Testis (tissue), 3 donors: ENCODE measurements around the gene CCT3. TPM values are rescaled to one million over a fixed set of nuclear protein-coding genes. Genes with fewer than 3 reads are reported as not detected.

Experiments
- DNase-seq: peaks from one replicate; pipeline ENCODE4 v3.0.0-alpha.2; 2019
- H3K27ac ChIP-seq, 2 donors: fragments of 200-600 bp; sonication (generic); one replicate each; pipeline ENCODE4 v1.5.1; 2019
- H3K27me3 ChIP-seq: fragments of 200-600 bp; sonication (generic); one replicate; pipeline ENCODE4 v1.5.1; 2019
- H3K36me3 ChIP-seq: fragments of 200-600 bp; sonication (generic); one replicate; pipeline ENCODE4 v1.5.1; 2017; ENCODE audit warnings: low read depth; ENCODE audit errors: missing control alignments
- H3K4me1 ChIP-seq: fragments of 200-600 bp; sonication (generic); one replicate; pipeline ENCODE4 v1.5.1; 2019
- H3K4me3 ChIP-seq, 2 donors: fragments of 200-600 bp; sonication (generic); one replicate each; pipeline ENCODE4 v1.5.1; 2017 to 2019
- H3K9me3 ChIP-seq: fragments of 200-600 bp; sonication (generic); one replicate; pipeline ENCODE4 v1.5.1; 2017
- CTCF ChIP-seq, 3 experiments: fragments of 450-650 bp in 2 of 3; fragments of 200-600 bp in 1 of 3; sonication (generic) in 1 of 3; IDR thresholded peaks; one replicate each; pipeline ENCODE4 v1.5.1; 2016 to 2019; ENCODE audit warnings: antibody characterized with exemption in 3 of 3, mild to moderate bottlenecking in 2 of 3, moderate library complexity in 1 of 3
- POLR2A ChIP-seq: fragments of 450-650 bp; IDR thresholded peaks from one replicate; pipeline ENCODE4 v1.6.1; 2017; ENCODE audit warnings: antibody characterized with exemption, mild to moderate bottlenecking, moderate library complexity
- WGBS, 2 donors: methylation state at CpG; one replicate each; pipeline ENCODE4 v1.1.5; 2018; 5-methylcytosine and 5-hydroxymethylcytosine counted together
- intact Hi-C: fragments of 100-400 bp; cut with DNase I; formaldehyde crosslinking; loops from one replicate; pipeline ENCODE4 v1.15.1; 2023; ENCODE audit warnings: low total_unique reads
- polyA plus RNA-seq: library from polyadenylated mRNA; stranded (reverse); fragments of 350-450 nt; fragmentation: Illumina TruSeq; extraction: RNeasy Lipid Tissue Mini Kit (QIAGEN cat#74804); gene quantifications from one replicate; pipeline ENCODE4 v1.2.3, GENCODE V29; 2014; ENCODE audit warnings: low read depth, low replicate concordance; ENCODE audit not compliant: insufficient read depth
- total RNA-seq, 2 donors: library from RNA; depleted of rRNA; stranded (reverse); fragments of >200 nt; gene quantifications; one replicate each; pipeline ENCODE4 v1.2.3, GENCODE V29; 2016

The CCT3 gene
- total and polyA plus RNA-seq, 3 donors from 2014 or later, result 192 to 302 (median 203) TPM

- no peak for TF ChIP-seq POLR2A
- WGBS, 2 donors, result 89 to 93% methylated on average over 7 of the region's 7 CpGs
- Histone ChIP-seq H3K27ac (peak within 1 kb of the TSS; percentile 63 to 86), H3K4me3 (peak within 1 kb of the TSS; percentile 88 to 93), H3K27me3 (no peaks in the 10 kb centered on the region), H3K36me3 (no peaks in the 10 kb centered on the region), H3K9me3 (no peaks in the 10 kb centered on the region), H3K4me1 (peaks cover 20% of the 10 kb centered on the region)
- no peak for DNase-seq
- intact Hi-C loops, result no loop called here
These were observed 54.0 kb downstream of the CCT3 start, which contains the start of gene TMEM79 for GRCh38 chr1:156284112-156284511. Gene TMEM79 (plus strand): TSS chr1:156284325. CDS start chr1:156285227, 902 bp downstream.

- no peak for DNase-seq
- H3K27me3 ChIP-seq, result no peaks in the 10 kb centered on the region
- intact Hi-C loops, result no loop called here
- TF ChIP-seq CTCF (IDR thresholded peaks at IDR 0.05) (no peak), POLR2A (no peak)
- 79 to 86% methylated on average over 1 of the region's 1 CpG for WGBS, 2 donors
- H3K27ac ChIP-seq, result no peak overlapping the region
- peaks cover 20% of the 10 kb centered on the region for H3K4me1 ChIP-seq
- H3K36me3 ChIP-seq, result no peaks in the 10 kb centered on the region
- H3K4me3 ChIP-seq, result peak overlapping the region; percentile 88 to 93
- H3K9me3 ChIP-seq, result no peaks in the 10 kb centered on the region
These were observed 54.6 kb downstream of the CCT3 start for GRCh38 chr1:156283521-156283920.

GRCh38 chr1:156282479-156283222 is 55.4 kb downstream of the CCT3 start, which contains the start of gene SMG5:
Gene SMG5 (minus strand): TSS chr1:156282825. CDS start chr1:156282680, 145 bp downstream.
- no peaks in the 10 kb centered on the region for H3K9me3 ChIP-seq
- WGBS, 2 donors, result 1 to 3% methylated on average over 18 to 50 of the region's 50 CpGs
- H3K4me1 ChIP-seq, result peaks cover 20% of the 10 kb centered on the region
- DNase-seq, result peak; percentile 98
- no peaks in the 10 kb centered on the region for H3K27me3 ChIP-seq
- intact Hi-C loops, result no loop called here
- H3K4me3 ChIP-seq, result peak within 1 kb of the TSS; percentile 88 to 93
- no peaks in the 10 kb centered on the region for H3K36me3 ChIP-seq
- TF ChIP-seq POLR2A (no peak), CTCF (IDR thresholded peaks at IDR 0.05) (no peak)
- H3K27ac ChIP-seq, result peak within 1 kb of the TSS; percentile 86 to 91

DNA sequence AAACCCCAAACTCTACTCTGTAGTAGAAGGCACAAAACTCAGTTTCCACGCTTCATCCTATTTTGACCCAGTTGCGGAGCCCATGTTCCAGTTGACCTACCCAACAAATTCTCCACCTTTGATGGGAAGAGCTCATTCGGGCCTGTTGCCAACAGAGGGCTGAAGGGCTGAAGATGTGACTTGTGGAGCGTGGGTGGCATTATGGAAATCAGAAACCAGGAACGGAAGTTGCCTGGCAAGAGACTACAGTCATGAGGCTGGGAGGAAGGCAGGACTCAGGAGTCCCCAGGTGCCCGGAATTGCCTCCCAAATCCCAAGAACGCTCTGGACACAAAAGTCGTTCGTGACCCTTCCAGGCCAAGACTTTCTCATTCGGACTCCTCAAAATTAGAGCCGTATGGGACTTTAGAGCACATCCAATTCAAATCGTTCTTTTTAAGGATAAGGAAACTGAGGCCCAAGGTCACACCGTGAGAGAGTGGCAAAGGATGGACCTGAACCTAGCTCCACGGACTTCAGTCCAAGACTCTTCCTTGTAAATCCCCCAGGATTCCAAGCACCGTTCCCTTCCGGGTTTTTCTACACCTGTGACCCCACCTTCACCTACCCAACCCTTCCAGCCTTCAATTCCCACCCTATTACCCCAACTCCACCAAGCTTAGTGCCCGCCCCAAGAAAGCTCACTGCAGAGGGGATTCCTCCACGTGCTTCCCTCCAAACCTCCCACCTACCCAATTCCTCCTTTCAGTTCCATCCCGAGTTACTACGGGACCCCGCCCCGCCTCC is 56.2 kb downstream of the CCT3 start:
- DNase-seq, result peak; percentile 33
- Histone ChIP-seq H3K27ac (peak overlapping the region; percentile 86 to 91), H3K36me3 (no peaks in the 10 kb centered on the region), H3K27me3 (no peaks in the 10 kb centered on the region), H3K4me3 (peak overlapping the region; percentile 88 to 93), H3K4me1 (peaks cover 20% of the 10 kb centered on the region), H3K9me3 (no peaks in the 10 kb centered on the region)
- WGBS, 2 donors, result 4 to 5% methylated on average over 22 of the region's 22 CpGs
- no peak for TF ChIP-seq POLR2A
- no peak for TF ChIP-seq CTCF (IDR thresholded peaks at IDR 0.05)
- intact Hi-C loops, result no loop called here

DNA sequence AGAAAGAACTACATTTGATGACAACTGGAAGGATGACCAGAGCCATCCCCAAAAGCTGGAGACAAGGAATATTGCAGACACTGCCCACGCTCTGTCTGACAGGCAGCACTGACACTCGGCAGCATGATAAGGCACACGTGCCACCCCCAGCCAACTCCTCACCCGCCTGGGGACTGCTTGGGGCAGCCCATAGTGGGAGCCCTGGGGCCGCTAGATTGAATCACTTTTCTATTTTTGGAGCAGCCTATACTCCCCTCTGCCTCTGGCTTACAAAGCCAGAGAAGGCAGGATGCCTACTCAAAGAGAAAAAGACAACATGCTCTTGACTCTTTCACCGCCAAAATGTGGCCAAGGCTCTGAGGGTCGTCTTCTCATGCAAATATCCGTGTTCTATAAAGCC is 56.8 kb downstream of the CCT3 start:
- H3K9me3 ChIP-seq, result no peaks in the 10 kb centered on the region
- no peaks in the 10 kb centered on the region for H3K27me3 ChIP-seq
- H3K4me3 ChIP-seq, result peak overlapping the region in 1 of 2 donors; percentile 88
- no peaks in the 10 kb centered on the region for H3K36me3 ChIP-seq
- peak; percentile 73 for DNase-seq
- TF ChIP-seq CTCF (IDR thresholded peaks at IDR 0.05) (no peak), POLR2A (no peak)
- WGBS, 2 donors, result 11 to 14% methylated on average over 8 of the region's 8 CpGs
- no peak overlapping the region for H3K27ac ChIP-seq
- H3K4me1 ChIP-seq, result peaks cover 20% of the 10 kb centered on the region
- intact Hi-C loops, result no loop called here
